GM12878 (cell line): Measurements from ENCODE around the gene RAF1.

Experiments
- BCL11A ChIP-seq: IDR thresholded peaks from 2 replicates; pipeline ENCODE4 v1.6.1; 2011; ENCODE audit warnings: low read depth, low read length
- DPF2 ChIP-seq: fragments of 450-650 bp; IDR thresholded peaks from 2 replicates; pipeline ENCODE4 v1.6.1; 2017; ENCODE audit warnings: mild to moderate bottlenecking
- POLR2AphosphoS5 ChIP-seq: IDR thresholded peaks from 2 replicates; pipeline ENCODE4 v1.6.1; 2011; ENCODE audit warnings: mild to moderate bottlenecking, low read length, inconsistent platforms
- TARDBP ChIP-seq: IDR thresholded peaks from 2 replicates; pipeline ENCODE4 v1.6.1; 2016; ENCODE audit warnings: borderline replicate concordance
- TF ChIP-seq, protein P1 (sequence below), 3 experiments: IDR thresholded peaks in 2 of 3; conservative IDR thresholded peaks in 1 of 3; 2 replicates each; pipeline ENCODE4 v1.5.1; 2011; ENCODE audit warnings: low read depth in 3 of 3, low read length in 3 of 3, mild to moderate bottlenecking in 3 of 3, control low read depth in 2 of 3, moderate library complexity in 2 of 3, inconsistent platforms in 1 of 3, mixed read lengths in 1 of 3; ENCODE audit not compliant: control insufficient read depth in 2 of 3, insufficient read depth in 1 of 3; ENCODE audit errors: extremely low read depth in 1 of 3
- TF ChIP-seq, protein P2 (sequence below): IDR thresholded peaks from 2 replicates; pipeline ENCODE4 v1.6.1; 2011; ENCODE audit warnings: mild to moderate bottlenecking, low read depth, low read length, moderate library complexity; ENCODE audit not compliant: insufficient replicate concordance

DNA sequence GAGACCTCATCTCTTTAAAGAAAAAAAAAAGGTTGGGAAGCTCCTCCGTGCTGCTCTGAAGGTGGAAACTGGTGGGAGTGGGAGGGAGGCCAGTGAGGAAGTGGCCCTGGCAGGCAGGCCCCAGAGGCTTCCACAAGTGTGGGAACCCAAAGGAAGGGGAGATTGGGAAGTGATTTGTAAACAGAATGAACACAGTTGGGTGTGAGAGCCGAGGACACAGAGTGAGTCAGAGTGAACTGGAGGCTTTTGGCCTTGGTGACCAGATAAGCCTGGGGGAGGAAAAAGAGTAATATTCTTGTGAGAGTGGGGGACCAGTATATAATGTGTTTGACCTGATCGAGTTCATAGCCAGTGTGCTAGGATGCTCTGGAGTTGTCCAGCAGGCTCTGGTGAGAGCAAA lies 84.0 kb downstream of the RAF1 start:
- TF ChIP-seq TARDBP = no peak
- TF ChIP-seq POLR2AphosphoS5 = 0 out of 2 replicates have a peak, but pooled peaks have one; percentile 27
- TF ChIP-seq, protein P1, sequence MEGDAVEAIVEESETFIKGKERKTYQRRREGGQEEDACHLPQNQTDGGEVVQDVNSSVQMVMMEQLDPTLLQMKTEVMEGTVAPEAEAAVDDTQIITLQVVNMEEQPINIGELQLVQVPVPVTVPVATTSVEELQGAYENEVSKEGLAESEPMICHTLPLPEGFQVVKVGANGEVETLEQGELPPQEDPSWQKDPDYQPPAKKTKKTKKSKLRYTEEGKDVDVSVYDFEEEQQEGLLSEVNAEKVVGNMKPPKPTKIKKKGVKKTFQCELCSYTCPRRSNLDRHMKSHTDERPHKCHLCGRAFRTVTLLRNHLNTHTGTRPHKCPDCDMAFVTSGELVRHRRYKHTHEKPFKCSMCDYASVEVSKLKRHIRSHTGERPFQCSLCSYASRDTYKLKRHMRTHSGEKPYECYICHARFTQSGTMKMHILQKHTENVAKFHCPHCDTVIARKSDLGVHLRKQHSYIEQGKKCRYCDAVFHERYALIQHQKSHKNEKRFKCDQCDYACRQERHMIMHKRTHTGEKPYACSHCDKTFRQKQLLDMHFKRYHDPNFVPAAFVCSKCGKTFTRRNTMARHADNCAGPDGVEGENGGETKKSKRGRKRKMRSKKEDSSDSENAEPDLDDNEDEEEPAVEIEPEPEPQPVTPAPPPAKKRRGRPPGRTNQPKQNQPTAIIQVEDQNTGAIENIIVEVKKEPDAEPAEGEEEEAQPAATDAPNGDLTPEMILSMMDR (IDR thresholded peaks at IDR 0.05 in 2 of 3, conservative IDR thresholded peaks at IDR 0.05 in 1 of 3; ENCODE audit: control insufficient read depth in 2 of 3, extremely low read depth in 1 of 3, insufficient read depth in 1 of 3, low read depth in 3 of 3, low read length in 3 of 3) = no peak
- no peak for TF ChIP-seq DPF2
- TF ChIP-seq, protein P2, sequence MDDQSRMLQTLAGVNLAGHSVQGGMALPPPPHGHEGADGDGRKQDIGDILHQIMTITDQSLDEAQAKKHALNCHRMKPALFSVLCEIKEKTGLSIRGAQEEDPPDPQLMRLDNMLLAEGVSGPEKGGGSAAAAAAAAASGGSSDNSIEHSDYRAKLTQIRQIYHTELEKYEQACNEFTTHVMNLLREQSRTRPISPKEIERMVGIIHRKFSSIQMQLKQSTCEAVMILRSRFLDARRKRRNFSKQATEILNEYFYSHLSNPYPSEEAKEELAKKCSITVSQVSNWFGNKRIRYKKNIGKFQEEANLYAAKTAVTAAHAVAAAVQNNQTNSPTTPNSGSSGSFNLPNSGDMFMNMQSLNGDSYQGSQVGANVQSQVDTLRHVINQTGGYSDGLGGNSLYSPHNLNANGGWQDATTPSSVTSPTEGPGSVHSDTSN = no peak
- TF ChIP-seq BCL11A = no peak
